PC-9 (cell line): ENCODE measurements around the gene ASTE1.

Source experiments
- CTCF ChIP-seq: fragments of 200-600 bp; sonication (generic); conservative IDR thresholded peaks from 2 replicates; pipeline ENCODE4 v1.6.1; 2017; ENCODE audit warnings: mixed run types, antibody characterized with exemption, mild to moderate bottlenecking, moderate library complexity
- EZH2 ChIP-seq: fragments of 200-600 bp; sonication (generic); IDR thresholded peaks from 2 replicates; pipeline ENCODE4 v1.8.0; 2017; ENCODE audit warnings: antibody characterized with exemption, low read depth

- TF ChIP-seq CTCF (no peak), EZH2 (no peak)
Measured at GRCh38 chr3:131020122-131020693, 6.4 kb downstream of the ASTE1 start.
